GM12878 (cell line): ENCODE results near the gene LGALS3BP.

Source experiments
- GATAD2B ChIP-seq: fragments of 450-650 bp; conservative IDR thresholded peaks from 2 replicates; pipeline ENCODE4 v1.6.1; 2017; ENCODE audit warnings: low read depth, mild to moderate bottlenecking, moderate library complexity
- SMARCA5 ChIP-seq: fragments of 450-650 bp; IDR thresholded peaks from 2 replicates; pipeline ENCODE4 v1.6.1; 2017; ENCODE audit warnings: mild to moderate bottlenecking
- SPI1 ChIP-seq: IDR thresholded peaks from 2 replicates; pipeline ENCODE4 v1.6.1; 2011; ENCODE audit warnings: low read depth, mild to moderate bottlenecking, low read length, moderate library complexity, borderline replicate concordance; ENCODE audit not compliant: insufficient read depth
- TCF3 ChIP-seq: IDR thresholded peaks from 2 replicates; pipeline ENCODE4 v1.6.1; 2012; ENCODE audit warnings: low read depth, mild to moderate bottlenecking, low read length, borderline replicate concordance; ENCODE audit not compliant: insufficient read depth
- USF1 ChIP-seq: IDR thresholded peaks from 2 replicates; pipeline ENCODE4 v1.6.1; 2011; ENCODE audit warnings: borderline replicate concordance, low read depth, mild to moderate bottlenecking, moderate library complexity, mixed read lengths, low read length; ENCODE audit not compliant: insufficient read depth; ENCODE audit errors: extremely low read length
- TF ChIP-seq, protein P1 (sequence below), 3 experiments: IDR thresholded peaks in 2 of 3; conservative IDR thresholded peaks in 1 of 3; 2 replicates each; pipeline ENCODE4 v1.5.1; 2011; ENCODE audit warnings: low read depth in 3 of 3, low read length in 3 of 3, mild to moderate bottlenecking in 3 of 3, control low read depth in 2 of 3, moderate library complexity in 2 of 3, inconsistent platforms in 1 of 3, mixed read lengths in 1 of 3; ENCODE audit not compliant: control insufficient read depth in 2 of 3, insufficient read depth in 1 of 3; ENCODE audit errors: extremely low read depth in 1 of 3

DNA sequence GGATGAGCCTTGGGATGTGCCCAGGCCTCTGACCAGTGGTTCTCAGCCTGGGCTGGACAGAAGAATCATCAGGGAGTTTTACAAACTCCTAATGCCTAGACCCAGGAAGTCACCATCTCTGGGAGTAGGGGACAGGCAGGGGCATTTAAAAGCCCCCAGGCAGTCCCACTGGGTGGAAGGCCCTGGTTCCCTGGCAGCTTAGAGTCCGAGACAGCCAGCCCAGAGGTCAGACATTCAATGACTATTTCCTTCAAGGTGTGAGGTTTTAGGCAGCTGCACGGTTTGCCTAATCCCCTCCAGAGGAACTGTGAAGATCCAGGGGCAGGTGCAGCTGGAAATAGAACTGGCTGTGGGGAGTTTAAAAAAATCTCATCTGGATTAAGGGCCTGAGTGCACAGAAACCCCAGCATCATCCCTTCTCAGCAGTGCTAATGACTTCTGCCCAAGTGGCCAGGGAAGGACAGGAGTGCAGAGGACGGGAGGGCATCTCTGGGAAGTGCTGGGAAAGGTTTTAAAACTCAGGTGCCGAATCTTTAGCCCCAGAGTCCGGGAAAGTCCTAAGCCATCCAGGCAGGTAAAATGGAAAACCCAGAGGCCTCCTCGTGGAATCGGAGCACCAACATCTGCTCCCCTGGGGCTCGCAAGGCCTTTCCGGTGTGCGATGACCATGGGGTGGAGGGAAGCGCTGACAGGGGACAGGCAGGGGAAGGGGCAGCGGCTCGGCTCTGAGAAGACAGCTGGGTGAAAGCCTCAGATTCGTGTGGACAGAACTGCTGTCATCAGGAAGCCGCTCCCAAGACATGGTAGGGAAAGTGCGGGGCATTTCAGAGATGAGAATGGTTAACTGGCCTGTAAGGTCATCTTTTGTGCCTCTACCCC is 1.5 kb upstream of the LGALS3BP start:
- TF ChIP-seq, protein P1, sequence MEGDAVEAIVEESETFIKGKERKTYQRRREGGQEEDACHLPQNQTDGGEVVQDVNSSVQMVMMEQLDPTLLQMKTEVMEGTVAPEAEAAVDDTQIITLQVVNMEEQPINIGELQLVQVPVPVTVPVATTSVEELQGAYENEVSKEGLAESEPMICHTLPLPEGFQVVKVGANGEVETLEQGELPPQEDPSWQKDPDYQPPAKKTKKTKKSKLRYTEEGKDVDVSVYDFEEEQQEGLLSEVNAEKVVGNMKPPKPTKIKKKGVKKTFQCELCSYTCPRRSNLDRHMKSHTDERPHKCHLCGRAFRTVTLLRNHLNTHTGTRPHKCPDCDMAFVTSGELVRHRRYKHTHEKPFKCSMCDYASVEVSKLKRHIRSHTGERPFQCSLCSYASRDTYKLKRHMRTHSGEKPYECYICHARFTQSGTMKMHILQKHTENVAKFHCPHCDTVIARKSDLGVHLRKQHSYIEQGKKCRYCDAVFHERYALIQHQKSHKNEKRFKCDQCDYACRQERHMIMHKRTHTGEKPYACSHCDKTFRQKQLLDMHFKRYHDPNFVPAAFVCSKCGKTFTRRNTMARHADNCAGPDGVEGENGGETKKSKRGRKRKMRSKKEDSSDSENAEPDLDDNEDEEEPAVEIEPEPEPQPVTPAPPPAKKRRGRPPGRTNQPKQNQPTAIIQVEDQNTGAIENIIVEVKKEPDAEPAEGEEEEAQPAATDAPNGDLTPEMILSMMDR (IDR thresholded peaks at IDR 0.05 in 2 of 3, conservative IDR thresholded peaks at IDR 0.05 in 1 of 3; ENCODE audit: control insufficient read depth in 2 of 3, extremely low read depth in 1 of 3, insufficient read depth in 1 of 3, low read depth in 3 of 3, low read length in 3 of 3) = no peak
- TF ChIP-seq SMARCA5 (no peak), SPI1 (no peak), USF1 (no peak), TCF3 (no peak), GATAD2B (no peak)
